CD4-positive, alpha-beta memory T cell (primary cell): ENCODE results near the gene RAB1A. TPM values are rescaled to one million over a fixed set of nuclear protein-coding genes. Genes with fewer than 3 reads are reported as not detected.

ENCODE experiments used
- CTCF ChIA-PET: fragments of 350-600 bp; sonication (Branson Sonifier 250); formaldehyde crosslinking; loops from one replicate; lab custom pipeline; 2021; ENCODE audit warnings: inconsistent platforms; ENCODE audit not compliant: partially characterized antibody; lab: Charles Lee
- POLR2A ChIA-PET: fragments of 350-600 bp; sonication (Branson Sonifier 250); formaldehyde crosslinking; loops from one replicate; lab custom pipeline; 2021; ENCODE audit not compliant: partially characterized antibody; lab: Charles Lee
- DNase-seq, 5 donors: peaks; one replicate each; pipeline versions ENCODE4 v3.0.0 to v3.0.0-alpha.2; 2020 to 2022; ENCODE audit warnings: mixed read lengths in 1 of 5
- H3K27ac ChIP-seq: one replicate; pipeline ENCODE4 v1.7.0; 2013; ENCODE audit warnings: low read depth, low read length
- H3K27me3 ChIP-seq: 2 replicates; pipeline ENCODE4 v1.7.0; 2013; ENCODE audit warnings: mild to moderate bottlenecking, low read length, moderate library complexity; ENCODE audit not compliant: insufficient read depth
- H3K36me3 ChIP-seq: 2 replicates; pipeline ENCODE4 v1.7.0; 2013; ENCODE audit warnings: mild to moderate bottlenecking, low read length, moderate library complexity; ENCODE audit not compliant: insufficient read depth
- H3K4me1 ChIP-seq: 2 replicates; pipeline ENCODE4 v1.7.0; 2013; ENCODE audit warnings: mild to moderate bottlenecking, low read length, moderate library complexity; ENCODE audit not compliant: insufficient read depth
- H3K4me3 ChIP-seq, 2 donors: one replicate each; pipeline ENCODE4 v1.7.0; 2013; ENCODE audit warnings: low read length in 2 of 2, mild to moderate bottlenecking in 1 of 2
- H3K9me3 ChIP-seq, 2 donors: one replicate each; pipeline ENCODE4 v1.7.0; 2013; ENCODE audit warnings: low read length in 2 of 2, control low read depth in 1 of 2; ENCODE audit not compliant: control insufficient read depth in 1 of 2
- H3K27ac Mint-ChIP-seq, 7 donors: one replicate each; pipeline ENCODE4 v1.8.0; 2020 to 2021; ENCODE audit warnings: mixed read lengths in 7 of 7, mild to moderate bottlenecking in 6 of 7, inconsistent platforms in 3 of 7, moderate library complexity in 3 of 7
- H3K27me3 Mint-ChIP-seq, 2 donors: one replicate each; pipeline ENCODE4 v1.8.0; 2020 to 2021; ENCODE audit warnings: mixed read lengths in 2 of 2
- H3K36me3 Mint-ChIP-seq, 2 donors: one replicate each; pipeline ENCODE4 v1.8.0; 2020 to 2021; ENCODE audit warnings: mixed read lengths in 2 of 2, inconsistent platforms in 1 of 2, mild to moderate bottlenecking in 1 of 2
- H3K4me1 Mint-ChIP-seq, 4 donors: one replicate each; pipeline ENCODE4 v1.8.0; 2020 to 2021; ENCODE audit warnings: mixed read lengths in 4 of 4, mild to moderate bottlenecking in 1 of 4
- H3K4me3 Mint-ChIP-seq, 8 donors: one replicate each; pipeline ENCODE4 v1.8.0; 2020 to 2021; ENCODE audit warnings: mixed read lengths in 8 of 8, mild to moderate bottlenecking in 7 of 8, moderate library complexity in 6 of 8, inconsistent platforms in 3 of 8
- H3K9me3 Mint-ChIP-seq, 8 donors: one replicate each; pipeline ENCODE4 v1.8.0; 2020 to 2021; ENCODE audit warnings: mixed read lengths in 8 of 8, mild to moderate bottlenecking in 5 of 8, inconsistent platforms in 3 of 8, moderate library complexity in 1 of 8
- intact Hi-C: fragments of 100-400 bp; cut with micrococcal nuclease; formaldehyde crosslinking; loops from one replicate; pipeline ENCODE4 v1.15.1; 2023
- polyA plus RNA-seq, 2 donors: library from polyadenylated mRNA; unstranded; fragments of 300-500 nt; fragmentation: Illumina TruSeq; gene quantifications; one replicate each; pipeline ENCODE4 v1.2.3, GENCODE V29; 2021
- total RNA-seq, 2 experiments: library from RNA; stranded (reverse); gene quantifications; one replicate each; pipeline ENCODE4 v1.2.3, GENCODE V29; 2021

The RAB1A gene
- total and polyA plus RNA-seq, 4 experiments from 2014 or later = 53.2 to 81.6 (median 55.9) TPM

GRCh38 chr2:65169760-65170136 lies 39.8 kb upstream of the RAB1A start:
- Mint-ChIP-seq H3K36me3 (no peaks in the 10 kb centered on the region), H3K4me1 (no peaks in the 10 kb centered on the region), H3K27me3 (no peaks in the 10 kb centered on the region), H3K4me3 (no peak overlapping the region), H3K9me3 (no peaks in the 10 kb centered on the region), H3K27ac (no peak overlapping the region)
- DNase-seq = no peak
- Histone ChIP-seq H3K4me3 (no peak overlapping the region), H3K27ac (no peak overlapping the region), H3K36me3 (no peaks in the 10 kb centered on the region), H3K9me3 (no peaks in the 10 kb centered on the region), H3K27me3 (no peaks in the 10 kb centered on the region), H3K4me1 (no peaks in the 10 kb centered on the region)
- intact Hi-C loops = loop anchor here (1.0 to 2.0 kb wide), 3 partner anchors 105 to 252 kb away; no protein-coding TSS in a partner anchor
- ChIA-PET CTCF (interaction anchor here (1.0 to 4.5 kb wide), 19 partner anchors 9 to 253 kb away, joined by 3 to 46 read pairs (median 5); partner anchors contain the start of genes CEP68 and RAB1A), POLR2A (no interaction called here)

GRCh38 chr2:65165558-65165957 lies 35.7 kb upstream of the RAB1A start:
- Histone ChIP-seq H3K4me1 (peaks cover 9% of the 10 kb centered on the region), H3K36me3 (no peaks in the 10 kb centered on the region), H3K27ac (no peak overlapping the region), H3K4me3 (no peak overlapping the region), H3K27me3 (no peaks in the 10 kb centered on the region), H3K9me3 (no peaks in the 10 kb centered on the region)
- ChIA-PET CTCF (interaction anchor here (0.6 to 2.2 kb wide), 2 partner anchors 54 to 101 kb away, joined by 3 to 8 read pairs; no protein-coding TSS in a partner anchor), POLR2A (no interaction called here)
- Mint-ChIP-seq H3K4me3 (no peak overlapping the region), H3K27ac (no peak overlapping the region), H3K36me3 (no peaks in the 10 kb centered on the region), H3K4me1 (peaks cover 3 to 8% (median 5%) of the 10 kb centered on the region in 4 donors), H3K9me3 (no peaks in the 10 kb centered on the region), H3K27me3 (no peaks in the 10 kb centered on the region)
- intact Hi-C loops = no loop called here
- DNase-seq = no peak

GRCh38 chr2:65164426-65164891 lies 34.6 kb upstream of the RAB1A start:
- no peaks in the 10 kb centered on the region for H3K36me3 ChIP-seq
- Mint-ChIP-seq H3K9me3 (no peaks in the 10 kb centered on the region), H3K36me3 (no peaks in the 10 kb centered on the region), H3K4me1 (peaks cover 7 to 13% (median 10%) of the 10 kb centered on the region in 4 donors), H3K27ac (no peak overlapping the region), H3K27me3 (peaks cover 0 to 1% of the 10 kb centered on the region in 2 donors), H3K4me3 (no peak overlapping the region)
- DNase-seq = no peak
- H3K4me1 ChIP-seq = peaks cover 9% of the 10 kb centered on the region
- ChIA-PET CTCF (interaction anchor here (0.8 to 2.4 kb wide), 5 partner anchors 10 to 248 kb away, joined by 3 to 9 read pairs (median 5); no protein-coding TSS in a partner anchor), POLR2A (no interaction called here)
- H3K4me3 ChIP-seq = no peak overlapping the region
- intact Hi-C loops = no loop called here
- no peaks in the 10 kb centered on the region for H3K27me3 ChIP-seq
- H3K27ac ChIP-seq = no peak overlapping the region
- no peaks in the 10 kb centered on the region for H3K9me3 ChIP-seq

- H3K27ac Mint-ChIP-seq = peak overlapping the region in 1 of 7 donors; percentile 79
- H3K9me3 Mint-ChIP-seq = no peaks in the 10 kb centered on the region
- Histone ChIP-seq H3K4me1 (peaks cover 9% of the 10 kb centered on the region), H3K36me3 (no peaks in the 10 kb centered on the region), H3K9me3 (no peaks in the 10 kb centered on the region), H3K27me3 (no peaks in the 10 kb centered on the region), H3K4me3 (no peak overlapping the region), H3K27ac (no peak overlapping the region)
- peaks cover 0 to 1% of the 10 kb centered on the region in 2 donors for H3K27me3 Mint-ChIP-seq
- ChIA-PET CTCF (no interaction called here), POLR2A (no interaction called here)
- H3K4me1 Mint-ChIP-seq = peaks cover 7 to 13% (median 10%) of the 10 kb centered on the region in 4 donors
- H3K4me3 Mint-ChIP-seq = no peak overlapping the region
- no peaks in the 10 kb centered on the region for H3K36me3 Mint-ChIP-seq
- intact Hi-C loops = no loop called here
- DNase-seq = no peak
Observed at GRCh38 chr2:65161551-65162100, 31.7 kb upstream of the RAB1A start.

GRCh38 chr2:65159906-65160305 lies 30.0 kb upstream of the RAB1A start:
- Mint-ChIP-seq H3K4me1 (peaks cover 7 to 13% (median 10%) of the 10 kb centered on the region in 4 donors), H3K27ac (peak overlapping the region in 2 of 7 donors; percentile 1 to 16), H3K9me3 (no peaks in the 10 kb centered on the region), H3K36me3 (no peaks in the 10 kb centered on the region), H3K4me3 (no peak overlapping the region), H3K27me3 (peaks cover 0 to 1% of the 10 kb centered on the region in 2 donors)
- ChIA-PET POLR2A (no interaction called here), CTCF (interaction anchor here (1.5 kb wide), 2 partner anchors 9 to 17 kb away, joined by 4 to 6 read pairs; no protein-coding TSS in a partner anchor)
- Histone ChIP-seq H3K27ac (no peak overlapping the region), H3K4me3 (no peak overlapping the region), H3K4me1 (peaks cover 9% of the 10 kb centered on the region), H3K9me3 (no peaks in the 10 kb centered on the region), H3K27me3 (no peaks in the 10 kb centered on the region), H3K36me3 (no peaks in the 10 kb centered on the region)
- no peak for DNase-seq
- intact Hi-C loops = no loop called here

- no peak for DNase-seq
- Histone ChIP-seq H3K4me1 (peaks cover 9% of the 10 kb centered on the region), H3K27ac (no peak overlapping the region), H3K36me3 (no peaks in the 10 kb centered on the region), H3K4me3 (no peak overlapping the region), H3K27me3 (no peaks in the 10 kb centered on the region), H3K9me3 (no peaks in the 10 kb centered on the region)
- intact Hi-C loops = no loop called here
- POLR2A ChIA-PET = no interaction called here
- CTCF ChIA-PET = interaction anchor here (1.5 kb wide), 1 partner anchor 16 kb away, joined by 4 read pairs; no protein-coding TSS in a partner anchor
- Mint-ChIP-seq H3K27me3 (peaks cover 0 to 1% of the 10 kb centered on the region in 2 donors), H3K9me3 (no peaks in the 10 kb centered on the region), H3K36me3 (no peaks in the 10 kb centered on the region), H3K4me1 (peaks cover 7 to 13% (median 10%) of the 10 kb centered on the region in 4 donors), H3K27ac (peak overlapping the region in 2 of 7 donors; percentile 16 to 48), H3K4me3 (no peak overlapping the region)
Observed at GRCh38 chr2:65159261-65159660, 29.4 kb upstream of the RAB1A start.

GRCh38 chr2:65158557-65158956 lies 28.7 kb upstream of the RAB1A start:
- Mint-ChIP-seq H3K27me3 (peaks cover 0 to 1% of the 10 kb centered on the region in 2 donors), H3K36me3 (no peaks in the 10 kb centered on the region), H3K4me1 (peaks cover 7 to 11% (median 10%) of the 10 kb centered on the region in 4 donors), H3K4me3 (no peak overlapping the region), H3K9me3 (no peaks in the 10 kb centered on the region), H3K27ac (no peak overlapping the region)
- intact Hi-C loops = no loop called here
- no peak overlapping the region for H3K27ac ChIP-seq
- H3K27me3 ChIP-seq = no peaks in the 10 kb centered on the region
- POLR2A ChIA-PET = no interaction called here
- CTCF ChIA-PET = interaction anchor here (2.9 kb wide), 1 partner anchor 11 kb away, joined by 15 read pairs; no protein-coding TSS in a partner anchor
- no peaks in the 10 kb centered on the region for H3K36me3 ChIP-seq
- H3K9me3 ChIP-seq = no peaks in the 10 kb centered on the region
- no peak for DNase-seq
- H3K4me3 ChIP-seq = no peak overlapping the region
- peaks cover 9% of the 10 kb centered on the region for H3K4me1 ChIP-seq
